HepG2 (cell line): ENCODE measurements around the gene ARL5C. TPM values are rescaled to one million over a fixed set of nuclear protein-coding genes. Genes with fewer than 3 reads are reported as not detected.

Source experiments
- ATF7-NPFF ChIP-seq: sonication (generic); formaldehyde crosslinking; IDR thresholded peaks from 2 replicates; pipeline ENCODE4 v1.8.1; 2023; ENCODE audit warnings: mild to moderate bottlenecking, low read depth, missing genetic modification reagents, moderate library complexity
- CEBPG ChIP-seq: IDR thresholded peaks from 2 replicates; pipeline ENCODE4 v1.6.1; 2016
- CSRNP2 ChIP-seq: sonication (generic); formaldehyde crosslinking; conservative IDR thresholded peaks from 2 replicates; pipeline ENCODE4 v1.8.0; 2022; ENCODE audit warnings: low read depth, missing genetic modification reagents
- GPBP1L1 ChIP-seq: sonication (generic); formaldehyde crosslinking; IDR thresholded peaks from 2 replicates; pipeline ENCODE4 v1.5.0; 2020; ENCODE audit warnings: mild to moderate bottlenecking, missing genetic modification reagents
- HBP1 ChIP-seq: IDR thresholded peaks from 2 replicates; pipeline ENCODE4 v1.6.1; 2016; ENCODE audit warnings: low read depth, control low read depth
- HCFC1 ChIP-seq: fragments of 150-350 bp; IDR thresholded peaks from 2 replicates; pipeline ENCODE4 v1.6.1; 2014; ENCODE audit warnings: low read depth, low read length
- RXRA ChIP-seq: sonication (generic); formaldehyde crosslinking; IDR thresholded peaks from 2 replicates; pipeline ENCODE4 v1.5.1; 2020; ENCODE audit warnings: missing genetic modification reagents
- ZBTB43 ChIP-seq: sonication (generic); formaldehyde crosslinking; conservative IDR thresholded peaks from 2 replicates; pipeline ENCODE4 v1.4.0; 2020; ENCODE audit warnings: missing genetic modification reagents
- ZNF124 ChIP-seq: sonication (generic); formaldehyde crosslinking; IDR thresholded peaks from 2 replicates; pipeline ENCODE4 v1.4.0; 2020; ENCODE audit warnings: missing genetic modification reagents
- ZNF672 ChIP-seq: sonication (generic); formaldehyde crosslinking; IDR thresholded peaks from 2 replicates; pipeline ENCODE4 v1.8.1; 2022; ENCODE audit warnings: missing genetic modification reagents
- ZNF816 ChIP-seq: sonication (generic); formaldehyde crosslinking; IDR thresholded peaks from 2 replicates; pipeline ENCODE4 v1.8.0; 2022; ENCODE audit warnings: missing genetic modification reagents, mild to moderate bottlenecking, borderline replicate concordance
- ZNF83 ChIP-seq: sonication (generic); formaldehyde crosslinking; IDR thresholded peaks from 2 replicates; pipeline ENCODE4 v1.4.0; 2020; ENCODE audit warnings: missing genetic modification reagents, mild to moderate bottlenecking, borderline replicate concordance
- polyA plus RNA-seq, 8 experiments: library from polyadenylated mRNA; depleted of rRNA in 3 of 8; stranded (reverse) in 7 of 8; unstranded in 1 of 8; fragments of >200 nt; fragmentation: Illumina TruSeq in 4 of 8; extraction: Trizol in 4 of 8; gene quantifications; 2 replicates each; pipeline versions ENCODE4 v1.2.1 to v1.2.3, GENCODE V29; 2011 to 2016; ENCODE audit warnings: low read depth in 4 of 8, missing spikeins in 1 of 8, mixed read lengths in 1 of 8; ENCODE audit not compliant: insufficient read depth in 1 of 8
- total RNA-seq, 5 experiments: library from RNA; depleted of rRNA; stranded (reverse); fragments of >200 nt; fragmentation: Illumina TruSeq; extraction: Trizol; gene quantifications; 2 replicates each; pipeline ENCODE4 v1.2.3, GENCODE V29; 2016; ENCODE audit warnings: low read depth in 1 of 5
- TF ChIP-seq, protein P1 (sequence below): sonication (generic); formaldehyde crosslinking; conservative IDR thresholded peaks from 2 replicates; pipeline ENCODE4 v1.4.0; 2020; ENCODE audit warnings: missing genetic modification reagents
- TF ChIP-seq, protein P2 (sequence below): sonication (generic); formaldehyde crosslinking; IDR thresholded peaks from 2 replicates; pipeline ENCODE4 v1.8.0; 2022; ENCODE audit warnings: missing genetic modification reagents, low read depth, mild to moderate bottlenecking, borderline replicate concordance
- TF ChIP-seq, protein P3 (sequence below): IDR thresholded peaks from 2 replicates; pipeline ENCODE4 v1.6.1; 2016; ENCODE audit warnings: low read depth, missing genetic modification reagents, missing compliant biosample characterization

The ARL5C gene
- total and polyA plus RNA-seq, 2 of the 13 experiments (the other 11 are each of a cell fraction or from before 2014, with no cell fraction given): not detected

DNA sequence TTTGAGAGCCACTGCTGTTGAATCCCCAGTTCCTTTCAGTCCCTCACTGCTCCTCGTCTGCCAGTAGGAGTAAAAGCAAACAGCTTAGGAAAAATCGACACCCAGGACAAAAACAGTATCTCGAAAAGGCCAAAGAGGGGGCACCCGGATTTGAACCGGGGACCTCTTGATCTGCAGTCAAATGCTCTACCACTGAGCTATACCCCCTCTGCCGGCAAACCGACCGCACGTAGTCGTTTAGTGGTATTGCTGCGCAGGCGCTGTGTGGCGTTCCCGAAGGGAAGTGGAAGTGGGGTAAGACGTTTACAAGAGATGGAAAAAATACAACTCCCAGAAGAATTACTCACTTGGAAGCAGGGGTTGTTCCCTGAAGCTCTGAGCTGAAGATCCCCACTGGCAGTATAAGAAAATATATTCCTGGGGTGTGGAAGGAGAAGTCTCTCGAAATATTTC is 12.3 kb downstream of the ARL5C start (continued):
- TF ChIP-seq GPBP1L1 (CRISPR knock-in tag): no peak
- peak; percentile 38; the same call in 1 of the 2 replicates for TF ChIP-seq RXRA (CRISPR knock-in tag)
- no peak; the same call in 1 of the 2 replicates for TF ChIP-seq ZNF816
- no peak for TF ChIP-seq ZBTB43 (CRISPR knock-in tag)
- TF ChIP-seq CSRNP2: no peak
- TF ChIP-seq ATF7-NPFF (CRISPR knock-in tag): no peak
- TF ChIP-seq, protein P1, sequence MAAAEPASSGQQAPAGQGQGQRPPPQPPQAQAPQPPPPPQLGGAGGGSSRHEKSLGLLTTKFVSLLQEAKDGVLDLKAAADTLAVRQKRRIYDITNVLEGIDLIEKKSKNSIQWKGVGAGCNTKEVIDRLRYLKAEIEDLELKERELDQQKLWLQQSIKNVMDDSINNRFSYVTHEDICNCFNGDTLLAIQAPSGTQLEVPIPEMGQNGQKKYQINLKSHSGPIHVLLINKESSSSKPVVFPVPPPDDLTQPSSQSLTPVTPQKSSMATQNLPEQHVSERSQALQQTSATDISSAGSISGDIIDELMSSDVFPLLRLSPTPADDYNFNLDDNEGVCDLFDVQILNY (CRISPR knock-in tag): no peak
- TF ChIP-seq ZNF124: peak; percentile 26; the same call in 1 of the 2 replicates
- TF ChIP-seq, protein P2, sequence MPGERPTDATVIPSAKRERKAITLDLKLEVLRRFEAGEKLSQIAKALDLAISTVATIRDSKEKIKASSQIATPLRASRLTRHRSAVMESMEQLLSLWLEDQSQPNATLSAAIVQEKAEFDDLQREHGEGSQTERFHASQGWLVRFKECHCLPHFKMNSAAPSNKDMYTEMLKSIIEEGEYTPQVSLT: no peak
- TF ChIP-seq HBP1: no peak
- no peak for TF ChIP-seq CEBPG (CRISPR knock-in tag)
- no peak for TF ChIP-seq ZNF672 (CRISPR knock-in tag)
- TF ChIP-seq HCFC1: 0 out of 2 replicates have a peak, but pooled peaks have one; percentile 32
- TF ChIP-seq ZNF83: no peak
- TF ChIP-seq, protein P3, sequence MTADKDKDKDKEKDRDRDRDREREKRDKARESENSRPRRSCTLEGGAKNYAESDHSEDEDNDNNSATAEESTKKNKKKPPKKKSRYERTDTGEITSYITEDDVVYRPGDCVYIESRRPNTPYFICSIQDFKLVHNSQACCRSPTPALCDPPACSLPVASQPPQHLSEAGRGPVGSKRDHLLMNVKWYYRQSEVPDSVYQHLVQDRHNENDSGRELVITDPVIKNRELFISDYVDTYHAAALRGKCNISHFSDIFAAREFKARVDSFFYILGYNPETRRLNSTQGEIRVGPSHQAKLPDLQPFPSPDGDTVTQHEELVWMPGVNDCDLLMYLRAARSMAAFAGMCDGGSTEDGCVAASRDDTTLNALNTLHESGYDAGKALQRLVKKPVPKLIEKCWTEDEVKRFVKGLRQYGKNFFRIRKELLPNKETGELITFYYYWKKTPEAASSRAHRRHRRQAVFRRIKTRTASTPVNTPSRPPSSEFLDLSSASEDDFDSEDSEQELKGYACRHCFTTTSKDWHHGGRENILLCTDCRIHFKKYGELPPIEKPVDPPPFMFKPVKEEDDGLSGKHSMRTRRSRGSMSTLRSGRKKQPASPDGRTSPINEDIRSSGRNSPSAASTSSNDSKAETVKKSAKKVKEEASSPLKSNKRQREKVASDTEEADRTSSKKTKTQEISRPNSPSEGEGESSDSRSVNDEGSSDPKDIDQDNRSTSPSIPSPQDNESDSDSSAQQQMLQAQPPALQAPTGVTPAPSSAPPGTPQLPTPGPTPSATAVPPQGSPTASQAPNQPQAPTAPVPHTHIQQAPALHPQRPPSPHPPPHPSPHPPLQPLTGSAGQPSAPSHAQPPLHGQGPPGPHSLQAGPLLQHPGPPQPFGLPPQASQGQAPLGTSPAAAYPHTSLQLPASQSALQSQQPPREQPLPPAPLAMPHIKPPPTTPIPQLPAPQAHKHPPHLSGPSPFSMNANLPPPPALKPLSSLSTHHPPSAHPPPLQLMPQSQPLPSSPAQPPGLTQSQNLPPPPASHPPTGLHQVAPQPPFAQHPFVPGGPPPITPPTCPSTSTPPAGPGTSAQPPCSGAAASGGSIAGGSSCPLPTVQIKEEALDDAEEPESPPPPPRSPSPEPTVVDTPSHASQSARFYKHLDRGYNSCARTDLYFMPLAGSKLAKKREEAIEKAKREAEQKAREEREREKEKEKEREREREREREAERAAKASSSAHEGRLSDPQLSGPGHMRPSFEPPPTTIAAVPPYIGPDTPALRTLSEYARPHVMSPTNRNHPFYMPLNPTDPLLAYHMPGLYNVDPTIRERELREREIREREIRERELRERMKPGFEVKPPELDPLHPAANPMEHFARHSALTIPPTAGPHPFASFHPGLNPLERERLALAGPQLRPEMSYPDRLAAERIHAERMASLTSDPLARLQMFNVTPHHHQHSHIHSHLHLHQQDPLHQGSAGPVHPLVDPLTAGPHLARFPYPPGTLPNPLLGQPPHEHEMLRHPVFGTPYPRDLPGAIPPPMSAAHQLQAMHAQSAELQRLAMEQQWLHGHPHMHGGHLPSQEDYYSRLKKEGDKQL: no peak
